Measurements from ENCODE around the gene PTN.

GRCh38 chr7:137324796-137325696, 18.5 kb downstream of the PTN start:
- TF ChIP-seq GATA2 (IDR thresholded peaks at IDR 0.05; ENCODE audit: low read depth, low read length), result peak; percentile 34; the same call in 1 of the 2 replicates
- peak; percentile 47; the same call in 1 of the 2 replicates for TF ChIP-seq GATA3 (IDR thresholded peaks at IDR 0.05; ENCODE audit: low read depth, low read length)
